Peyer's patch (tissue), 4 donors: ENCODE measurements around the gene LRRC40. TPM values are rescaled to one million over a fixed set of nuclear protein-coding genes. Genes with fewer than 3 reads are reported as not detected.

ENCODE experiments used
- DNase-seq, 3 donors: peaks; one replicate each; pipeline ENCODE4 v3.0.0-alpha.2; 2017 to 2019
- H3K27ac ChIP-seq, 4 donors: fragments of 200-600 bp; sonication (generic); one replicate each; pipeline ENCODE4 v1.5.1; 2016 to 2019
- H3K27me3 ChIP-seq, 2 donors: fragments of 200-600 bp; sonication (generic); one replicate each; pipeline ENCODE4 v1.5.1; 2019
- H3K36me3 ChIP-seq, 3 donors: fragments of 200-600 bp; sonication (generic); one replicate each; pipeline ENCODE4 v1.5.1; 2016 to 2019
- H3K4me1 ChIP-seq, 4 donors: fragments of 200-600 bp; sonication (generic); one replicate each; pipeline ENCODE4 v1.5.1; 2016 to 2019
- H3K4me3 ChIP-seq, 4 donors: fragments of 200-600 bp; sonication (generic); 1 replicate in 3 of 4; 2 replicates in 1 of 4; pipeline ENCODE4 v1.5.1; 2016 to 2019; ENCODE audit warnings: mild to moderate bottlenecking in 1 of 4
- H3K9me3 ChIP-seq, 4 donors: fragments of 200-600 bp; sonication (generic); one replicate each; pipeline ENCODE4 v1.5.1; 2016 to 2019; ENCODE audit warnings: mild to moderate bottlenecking in 1 of 4
- POLR2A ChIP-seq, 2 donors: fragments of 450-650 bp; IDR thresholded peaks; one replicate each; pipeline ENCODE4 v1.5.1; 2017; ENCODE audit warnings: antibody characterized with exemption in 2 of 2, mild to moderate bottlenecking in 2 of 2, moderate library complexity in 2 of 2
- total RNA-seq, 4 donors: library from RNA; depleted of rRNA; stranded (reverse); fragments of >200 nt; gene quantifications; one replicate each; pipeline ENCODE4 v1.1.0, GENCODE V29; 2016
- TF ChIP-seq, protein P1 (sequence below), 6 experiments: fragments of 450-650 bp in 4 of 6; fragments of 200-600 bp in 2 of 6; sonication (generic) in 1 of 6; IDR thresholded peaks; one replicate each; pipeline ENCODE4 v1.5.1; 2017 to 2019; ENCODE audit warnings: antibody characterized with exemption in 6 of 6, mild to moderate bottlenecking in 3 of 6, moderate library complexity in 1 of 6

The LRRC40 gene
- total RNA-seq, 4 donors from 2014 or later: 12.5 to 26.6 (median 18.5) TPM

GRCh38 chr1:70164350-70164749 lies 41.0 kb downstream of the LRRC40 start:
- no peak overlapping the region for H3K4me3 ChIP-seq
- TF ChIP-seq, protein P1, sequence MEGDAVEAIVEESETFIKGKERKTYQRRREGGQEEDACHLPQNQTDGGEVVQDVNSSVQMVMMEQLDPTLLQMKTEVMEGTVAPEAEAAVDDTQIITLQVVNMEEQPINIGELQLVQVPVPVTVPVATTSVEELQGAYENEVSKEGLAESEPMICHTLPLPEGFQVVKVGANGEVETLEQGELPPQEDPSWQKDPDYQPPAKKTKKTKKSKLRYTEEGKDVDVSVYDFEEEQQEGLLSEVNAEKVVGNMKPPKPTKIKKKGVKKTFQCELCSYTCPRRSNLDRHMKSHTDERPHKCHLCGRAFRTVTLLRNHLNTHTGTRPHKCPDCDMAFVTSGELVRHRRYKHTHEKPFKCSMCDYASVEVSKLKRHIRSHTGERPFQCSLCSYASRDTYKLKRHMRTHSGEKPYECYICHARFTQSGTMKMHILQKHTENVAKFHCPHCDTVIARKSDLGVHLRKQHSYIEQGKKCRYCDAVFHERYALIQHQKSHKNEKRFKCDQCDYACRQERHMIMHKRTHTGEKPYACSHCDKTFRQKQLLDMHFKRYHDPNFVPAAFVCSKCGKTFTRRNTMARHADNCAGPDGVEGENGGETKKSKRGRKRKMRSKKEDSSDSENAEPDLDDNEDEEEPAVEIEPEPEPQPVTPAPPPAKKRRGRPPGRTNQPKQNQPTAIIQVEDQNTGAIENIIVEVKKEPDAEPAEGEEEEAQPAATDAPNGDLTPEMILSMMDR (IDR thresholded peaks at IDR 0.05): no peak
- TF ChIP-seq POLR2A (IDR thresholded peaks at IDR 0.05): no peak
- H3K9me3 ChIP-seq: no peaks in the 10 kb centered on the region
- no peaks in the 10 kb centered on the region for H3K27me3 ChIP-seq
- H3K4me1 ChIP-seq: no peaks in the 10 kb centered on the region
- no peak for DNase-seq
- H3K36me3 ChIP-seq: peaks cover 0 to 6% (median 0%) of the 10 kb centered on the region in 3 donors
- H3K27ac ChIP-seq: no peak overlapping the region

DNA sequence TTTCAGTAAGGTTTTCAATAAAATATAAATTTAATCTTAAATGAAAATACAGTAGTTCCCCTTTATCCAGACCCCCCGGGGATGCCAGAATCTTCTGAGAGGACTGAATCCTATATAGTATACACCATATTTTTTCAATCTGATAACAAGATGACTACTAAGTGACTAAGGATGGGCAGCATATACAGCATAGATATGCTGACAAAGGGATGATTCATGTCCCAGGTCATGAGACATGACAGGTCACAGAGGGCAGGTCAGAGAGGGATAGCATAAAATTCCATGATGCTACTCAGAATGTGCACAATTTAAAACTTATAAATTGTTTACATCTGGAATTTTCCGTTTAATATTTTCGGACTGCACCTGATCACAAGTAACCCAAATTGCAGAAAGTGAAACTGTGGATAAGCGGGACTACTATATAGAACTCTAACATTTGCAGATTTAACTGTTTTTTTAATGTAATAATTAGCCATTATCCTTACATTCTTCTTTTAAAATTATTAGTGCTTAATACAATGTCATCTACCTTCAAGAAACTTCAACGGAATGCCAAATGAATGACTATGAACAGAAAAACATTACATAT lies 48.8 kb downstream of the LRRC40 start:
- Histone ChIP-seq H3K9me3 (no peaks in the 10 kb centered on the region), H3K4me3 (no peak overlapping the region), H3K27ac (no peak overlapping the region), H3K36me3 (peaks cover 0 to 6% (median 0%) of the 10 kb centered on the region in 3 donors), H3K4me1 (no peaks in the 10 kb centered on the region), H3K27me3 (no peaks in the 10 kb centered on the region)
- no peak for DNase-seq
- no peak for TF ChIP-seq POLR2A (IDR thresholded peaks at IDR 0.05)
- TF ChIP-seq, protein P1 (IDR thresholded peaks at IDR 0.05): no peak

GRCh38 chr1:70153739-70154138 lies 51.6 kb downstream of the LRRC40 start:
- no peak overlapping the region for H3K4me3 ChIP-seq
- no peak overlapping the region for H3K27ac ChIP-seq
- H3K4me1 ChIP-seq: no peaks in the 10 kb centered on the region
- TF ChIP-seq POLR2A (IDR thresholded peaks at IDR 0.05): no peak
- TF ChIP-seq, protein P1 (IDR thresholded peaks at IDR 0.05): no peak
- no peaks in the 10 kb centered on the region for H3K36me3 ChIP-seq
- H3K9me3 ChIP-seq: no peaks in the 10 kb centered on the region
- no peak for DNase-seq
- no peaks in the 10 kb centered on the region for H3K27me3 ChIP-seq

DNA sequence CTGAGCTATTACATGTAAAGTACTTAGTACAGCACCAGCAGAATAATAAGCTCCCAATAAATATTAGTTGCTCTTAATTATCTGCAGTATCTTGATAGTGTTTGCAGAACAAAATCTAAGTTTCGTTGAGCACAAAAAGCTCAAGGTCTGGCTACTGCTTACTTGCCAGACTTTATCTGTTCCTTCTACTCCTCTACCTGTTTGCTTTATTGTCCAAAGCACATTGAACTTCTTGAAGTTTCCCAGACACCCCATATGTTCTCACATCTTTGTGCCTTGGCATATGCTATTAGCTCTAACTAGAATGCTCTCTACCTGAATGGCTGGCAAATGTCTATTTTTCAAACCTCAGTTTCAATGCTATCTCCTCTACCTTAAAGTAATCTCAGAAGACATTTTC lies 54.9 kb downstream of the LRRC40 start:
- H3K27me3 ChIP-seq: no peaks in the 10 kb centered on the region
- TF ChIP-seq, protein P1 (IDR thresholded peaks at IDR 0.05): no peak
- no peak for TF ChIP-seq POLR2A (IDR thresholded peaks at IDR 0.05)
- no peak overlapping the region for H3K4me3 ChIP-seq
- peaks cover 0 to 3% (median 0%) of the 10 kb centered on the region in 3 donors for H3K36me3 ChIP-seq
- no peaks in the 10 kb centered on the region for H3K9me3 ChIP-seq
- no peak overlapping the region for H3K27ac ChIP-seq
- H3K4me1 ChIP-seq: no peaks in the 10 kb centered on the region
- DNase-seq: no peak

- Histone ChIP-seq H3K4me3 (no peak overlapping the region), H3K27me3 (no peaks in the 10 kb centered on the region), H3K27ac (no peak overlapping the region), H3K9me3 (no peaks in the 10 kb centered on the region), H3K4me1 (no peaks in the 10 kb centered on the region), H3K36me3 (peaks cover 0 to 3% (median 0%) of the 10 kb centered on the region in 3 donors)
- TF ChIP-seq, protein P1 (IDR thresholded peaks at IDR 0.05): no peak
- TF ChIP-seq POLR2A (IDR thresholded peaks at IDR 0.05): no peak
- DNase-seq: no peak
Observed at GRCh38 chr1:70146488-70146887, 58.9 kb downstream of the LRRC40 start.
